Activated T-cell treated with anti-CD3 and anti-CD28 coated beads, Interleukin-2, amount 50 U/mL, for 4 hours (primary cell): ENCODE results near the gene VPREB1. TPM values are rescaled to one million over a fixed set of nuclear protein-coding genes. Genes with fewer than 3 reads are reported as not detected.
"Not testable (repeated sequence)": the region's sequence is repeated elsewhere in the genome, so short reads cannot be mapped to it uniquely, and the experiment has no call there.

Experiments
- ATAC-seq, 2 donors: fragments of 200-7000 bp; cut with Tn5 transposase; one replicate each; pipeline ENCODE4 v1.10.0; 2021
- DNase-seq: peaks from one replicate; pipeline ENCODE4 v3.0.0-alpha.2; 2020
- H3K27me3 Mint-ChIP-seq: one replicate; pipeline ENCODE4 v1.8.0; 2021; ENCODE audit warnings: low read depth, mixed read lengths
- H3K36me3 Mint-ChIP-seq: one replicate; pipeline ENCODE4 v1.8.0; 2022; ENCODE audit warnings: mixed read lengths; ENCODE audit not compliant: insufficient read depth
- H3K4me1 Mint-ChIP-seq: one replicate; pipeline ENCODE4 v1.8.0; 2021; ENCODE audit warnings: low read depth, mixed read lengths
- H3K4me3 Mint-ChIP-seq: one replicate; pipeline ENCODE4 v1.8.0; 2021; ENCODE audit warnings: mild to moderate bottlenecking, moderate library complexity, mixed read lengths
- H3K9me3 Mint-ChIP-seq: one replicate; pipeline ENCODE4 v1.8.0; 2021; ENCODE audit warnings: mixed read lengths
- total RNA-seq, 3 donors: library from RNA; stranded (reverse); gene quantifications; one replicate each; pipeline ENCODE4 v1.2.1, GENCODE V29; 2021

Gene VPREB1
- total RNA-seq, 3 donors from 2014 or later, result not detected

DNA sequence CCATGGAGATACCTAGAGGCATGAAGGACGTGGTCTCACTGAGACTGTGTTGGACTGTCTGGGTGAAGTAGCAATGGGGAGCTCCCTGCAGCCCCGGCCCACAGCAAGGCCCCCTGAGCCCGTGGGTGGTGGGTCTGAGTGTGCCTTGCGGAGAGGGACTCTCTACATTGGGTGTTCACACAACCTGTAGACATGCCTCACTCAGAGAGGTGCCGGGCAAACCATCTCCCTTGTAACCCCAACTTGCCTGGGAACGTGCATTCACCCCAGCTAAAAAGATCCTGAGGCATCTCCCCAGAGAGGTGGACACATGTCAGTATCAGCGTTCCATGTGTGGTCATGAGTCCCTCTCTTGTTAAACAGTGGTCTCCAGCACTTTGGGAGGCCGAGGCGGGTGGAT is 2.1 kb downstream of the VPREB1 start:
- Mint-ChIP-seq H3K9me3 (no peaks in the 10 kb centered on the region), H3K4me3 (no peak overlapping the region), H3K27me3 (peaks cover 9% of the 10 kb centered on the region), H3K4me1 (peaks cover 20% of the 10 kb centered on the region), H3K36me3 (no peaks in the 10 kb centered on the region)
- DNase-seq, result no peak
- no peak for ATAC-seq

DNA sequence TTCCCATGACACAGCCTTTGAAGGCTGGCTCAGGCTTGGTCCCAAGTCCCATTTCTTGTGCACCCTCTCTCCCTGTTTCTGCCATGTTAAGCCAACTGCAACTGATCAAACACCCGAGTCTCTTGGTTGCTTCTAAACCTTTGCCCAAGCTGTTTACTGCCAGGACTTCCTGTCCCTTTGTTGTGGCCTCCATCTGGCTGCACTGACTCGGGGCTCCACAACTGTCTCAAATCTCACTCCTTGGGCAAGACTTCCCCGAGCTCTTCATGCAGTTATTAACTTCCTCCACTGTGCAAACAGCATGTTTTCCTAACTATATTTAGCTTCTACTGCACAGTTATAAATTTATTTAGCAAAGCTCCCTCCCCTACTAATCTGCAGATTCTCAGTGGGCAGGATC is 4.3 kb downstream of the VPREB1 start:
- no peak for DNase-seq
- Mint-ChIP-seq H3K4me3 (no peak overlapping the region), H3K4me1 (peaks cover 20% of the 10 kb centered on the region), H3K36me3 (no peaks in the 10 kb centered on the region), H3K27me3 (peaks cover 2% of the 10 kb centered on the region), H3K9me3 (no peaks in the 10 kb centered on the region)
- no peak for ATAC-seq

DNA sequence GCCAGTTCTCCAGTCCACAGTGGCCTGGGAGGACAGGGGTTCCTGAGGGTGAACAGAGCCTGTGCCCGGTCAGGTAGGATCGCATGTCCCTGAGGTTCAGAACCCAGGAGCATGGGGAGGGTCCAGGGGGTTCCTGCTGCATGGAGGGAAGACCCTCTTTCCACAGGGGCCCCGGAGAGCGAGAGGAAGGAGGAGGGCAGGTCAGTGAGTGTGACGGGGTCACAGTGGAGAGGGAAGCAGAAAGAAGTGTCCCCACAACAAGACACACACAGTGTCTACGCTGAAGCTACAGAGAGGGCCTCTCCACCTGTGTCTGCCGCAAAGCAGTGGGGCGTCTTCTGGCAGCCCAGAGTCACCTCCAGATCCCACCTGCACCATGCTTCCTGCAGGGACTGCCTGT is 6.1 kb downstream of the VPREB1 start:
- not testable (repeated sequence) for H3K9me3 Mint-ChIP-seq, H3K4me3 Mint-ChIP-seq, H3K27me3 Mint-ChIP-seq, H3K36me3 Mint-ChIP-seq, ATAC-seq, DNase-seq
- peaks cover 12% of the 10 kb centered on the region for H3K4me1 Mint-ChIP-seq

DNA sequence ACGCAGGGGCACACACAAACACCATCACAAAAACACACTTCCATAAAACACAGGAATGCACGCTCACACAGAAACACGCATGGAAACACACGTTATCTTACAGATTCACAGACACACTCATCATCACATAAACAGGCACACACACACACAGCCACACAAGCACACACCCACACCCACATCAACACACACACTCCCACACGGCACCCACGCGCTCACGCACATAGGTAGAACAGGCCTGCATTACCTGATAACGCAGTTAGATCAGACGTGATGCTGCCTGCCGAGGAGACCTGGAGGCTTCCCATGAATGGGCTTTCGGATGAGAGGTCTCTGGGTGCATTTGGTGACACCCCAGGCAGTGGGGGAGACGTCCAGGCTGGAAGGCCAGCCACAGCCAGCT is 11.5 kb downstream of the VPREB1 start:
- ATAC-seq, H3K4me3 Mint-ChIP-seq, H3K36me3 Mint-ChIP-seq, DNase-seq, H3K4me1 Mint-ChIP-seq, H3K9me3 Mint-ChIP-seq, H3K27me3 Mint-ChIP-seq: not testable (repeated sequence)

DNA sequence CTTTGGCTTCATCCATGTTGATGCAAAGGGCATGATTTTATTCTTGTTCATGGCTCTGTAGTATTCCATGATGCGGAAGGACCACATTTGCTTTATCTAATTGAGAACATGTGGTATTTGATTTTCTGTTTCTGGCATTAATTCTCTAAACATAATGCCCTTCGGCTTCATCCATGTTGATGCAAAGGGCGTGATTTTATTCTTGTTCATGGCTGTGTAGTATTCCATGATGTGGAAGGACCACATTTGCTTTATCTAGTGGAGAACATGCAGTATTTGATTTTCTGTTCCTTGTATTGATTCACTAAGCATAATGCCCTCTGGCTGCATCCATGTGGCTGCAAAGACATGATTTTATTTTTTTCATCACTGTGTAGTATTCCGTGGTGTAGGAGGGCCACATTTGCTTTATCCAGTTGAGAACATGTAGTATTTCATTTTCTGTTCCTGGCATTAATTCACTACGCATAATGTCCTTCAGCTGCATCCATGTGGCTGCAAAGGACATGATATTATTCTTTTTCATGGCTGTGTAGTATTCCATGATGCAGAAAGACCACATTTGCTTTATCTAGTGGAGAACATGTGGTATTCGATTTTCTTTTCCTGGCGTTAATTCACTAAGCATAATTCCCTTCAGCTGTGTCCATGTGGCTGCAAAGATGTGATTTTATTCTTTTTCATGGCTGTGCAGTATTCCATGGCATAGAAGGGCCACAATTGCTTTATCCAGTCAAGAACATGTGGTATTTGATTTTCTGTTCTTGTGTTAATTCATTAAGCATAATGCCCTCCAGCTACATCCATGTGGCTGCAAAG is 14.2 kb downstream of the VPREB1 start:
- not testable (repeated sequence) for H3K9me3 Mint-ChIP-seq, H3K4me3 Mint-ChIP-seq, H3K27me3 Mint-ChIP-seq, H3K36me3 Mint-ChIP-seq, ATAC-seq, H3K4me1 Mint-ChIP-seq, DNase-seq

DNA sequence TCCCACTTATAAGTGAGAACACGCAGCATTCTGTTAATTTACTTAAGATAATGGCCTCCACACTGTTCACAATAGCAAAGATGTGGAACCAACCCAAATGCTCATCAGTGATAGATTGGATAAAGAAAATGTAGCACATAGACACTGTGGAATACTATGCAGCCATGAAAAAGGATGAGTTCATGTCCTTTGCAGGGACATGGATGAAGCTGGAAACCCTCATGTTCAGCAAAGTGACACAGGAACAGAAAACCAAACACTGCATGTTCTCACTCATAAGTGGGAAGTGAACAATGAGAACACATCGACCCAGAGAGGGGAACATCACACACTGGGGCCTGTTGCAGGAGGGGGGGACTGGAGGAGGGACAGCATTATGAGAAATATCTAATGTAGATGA is 15.6 kb downstream of the VPREB1 start:
- not testable (repeated sequence) for H3K4me1 Mint-ChIP-seq, H3K4me3 Mint-ChIP-seq, H3K9me3 Mint-ChIP-seq, H3K27me3 Mint-ChIP-seq, ATAC-seq, DNase-seq, H3K36me3 Mint-ChIP-seq

DNA sequence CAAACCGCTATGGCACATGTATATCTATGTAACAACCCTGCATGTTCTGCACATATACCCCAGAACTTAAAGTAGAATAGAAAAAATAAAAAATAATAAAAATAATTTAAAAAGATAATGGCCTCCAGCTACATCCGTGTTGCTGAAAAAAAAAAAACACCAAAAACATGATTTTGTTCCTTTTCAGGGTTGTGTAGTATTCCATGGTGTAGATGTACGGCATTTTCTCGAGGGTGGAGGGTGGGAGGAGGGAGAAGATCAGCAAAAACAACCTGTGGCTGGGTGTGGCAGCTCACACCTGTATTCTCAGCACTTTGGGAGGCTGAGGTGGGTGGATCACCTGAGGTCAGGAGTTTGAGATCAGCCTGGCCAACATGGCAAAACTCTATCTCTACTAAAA is 16.0 kb downstream of the VPREB1 start:
- H3K27me3 Mint-ChIP-seq, H3K9me3 Mint-ChIP-seq, H3K4me3 Mint-ChIP-seq, DNase-seq, H3K4me1 Mint-ChIP-seq, ATAC-seq, H3K36me3 Mint-ChIP-seq: not testable (repeated sequence)

DNA sequence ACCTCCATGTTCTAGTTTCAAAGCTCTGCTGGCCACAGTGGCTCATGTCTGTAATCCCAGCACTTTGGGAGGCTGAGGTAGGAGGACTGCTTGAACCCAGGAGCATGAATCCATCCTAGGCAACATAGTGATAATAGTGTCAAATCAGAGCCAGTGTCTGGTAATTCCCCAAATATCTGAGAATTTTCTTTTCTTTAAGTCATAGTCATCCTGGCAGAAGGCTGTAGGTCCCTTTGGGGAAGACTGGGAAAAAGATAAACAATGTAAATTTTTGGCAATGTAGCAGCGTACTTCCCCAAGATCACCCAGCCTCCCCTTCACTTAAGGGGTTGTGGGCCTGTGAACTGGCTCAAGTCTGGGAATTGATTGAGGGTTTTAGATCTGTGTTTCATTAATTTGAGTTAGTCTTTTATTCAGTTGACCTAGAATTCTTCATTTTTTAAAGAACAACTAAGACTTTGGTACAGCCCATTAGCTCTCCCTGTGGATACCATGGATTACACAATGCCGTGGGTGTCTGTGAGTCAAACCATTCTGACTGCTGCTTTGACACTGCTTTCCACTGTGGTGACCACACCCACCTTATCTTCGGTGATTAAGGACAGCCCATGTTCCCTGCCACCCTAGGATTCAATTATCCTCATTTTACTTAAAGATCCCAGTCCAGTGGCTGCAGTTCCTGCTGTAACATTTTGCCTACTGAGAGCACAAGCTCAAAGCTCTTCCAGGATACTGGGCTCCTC is 17.9 kb downstream of the VPREB1 start:
- H3K9me3 Mint-ChIP-seq, DNase-seq, H3K27me3 Mint-ChIP-seq, H3K36me3 Mint-ChIP-seq, ATAC-seq, H3K4me3 Mint-ChIP-seq, H3K4me1 Mint-ChIP-seq: not testable (repeated sequence)

DNA sequence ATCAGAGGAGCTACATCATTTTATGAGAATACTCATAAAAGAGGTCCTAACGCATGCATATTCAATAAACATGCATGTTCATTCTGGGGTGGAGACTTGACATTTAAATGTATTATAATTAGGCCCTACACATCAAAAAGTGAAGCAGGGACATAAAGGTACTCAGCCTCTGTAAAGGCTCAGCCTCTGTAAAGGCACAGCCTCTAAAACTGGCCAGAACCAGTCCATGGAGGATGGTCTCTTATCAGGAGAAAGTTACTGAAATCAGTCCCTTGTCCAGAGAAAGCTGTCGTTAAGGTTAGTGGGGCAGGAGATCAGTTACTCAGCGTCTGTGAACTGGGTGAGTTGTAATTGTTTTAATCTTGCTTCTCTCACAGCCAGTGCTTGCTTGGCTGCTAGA is 19.2 kb downstream of the VPREB1 start:
- not testable (repeated sequence) for ATAC-seq, H3K36me3 Mint-ChIP-seq, H3K4me3 Mint-ChIP-seq, DNase-seq, H3K9me3 Mint-ChIP-seq, H3K4me1 Mint-ChIP-seq, H3K27me3 Mint-ChIP-seq

DNA sequence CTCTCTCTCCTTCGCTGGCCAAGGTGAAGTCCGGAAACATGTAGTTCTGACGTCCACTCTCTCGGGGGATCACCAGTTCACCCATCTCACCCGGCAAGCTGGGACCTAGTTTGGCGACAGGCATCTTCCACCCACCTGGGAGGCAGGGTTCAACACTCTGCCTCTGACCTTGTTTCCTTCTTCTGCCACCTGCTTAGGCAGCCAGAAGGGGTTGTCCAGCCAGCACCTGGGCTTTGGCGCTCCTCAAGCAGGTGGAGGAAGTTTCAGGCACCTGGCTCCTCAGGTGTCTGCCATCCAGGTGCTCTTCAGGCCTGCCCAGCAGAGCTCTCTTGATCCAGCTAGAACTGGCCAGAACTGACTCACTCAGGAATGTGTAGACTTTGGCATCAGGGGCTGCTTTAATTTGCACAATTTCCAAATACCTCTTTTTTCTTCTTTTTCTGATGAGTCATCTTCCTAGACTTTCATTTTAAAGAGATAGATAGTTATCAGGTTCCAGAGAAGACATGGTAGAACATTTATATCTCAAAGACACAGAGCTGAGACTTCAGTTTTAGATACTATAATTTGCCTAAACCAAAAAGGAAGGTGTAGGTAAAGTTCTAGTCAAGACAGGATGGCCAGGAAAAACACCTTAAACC is 25.6 kb downstream of the VPREB1 start:
- not testable (repeated sequence) for H3K9me3 Mint-ChIP-seq, H3K4me3 Mint-ChIP-seq, H3K36me3 Mint-ChIP-seq, ATAC-seq, DNase-seq, H3K4me1 Mint-ChIP-seq, H3K27me3 Mint-ChIP-seq

DNA sequence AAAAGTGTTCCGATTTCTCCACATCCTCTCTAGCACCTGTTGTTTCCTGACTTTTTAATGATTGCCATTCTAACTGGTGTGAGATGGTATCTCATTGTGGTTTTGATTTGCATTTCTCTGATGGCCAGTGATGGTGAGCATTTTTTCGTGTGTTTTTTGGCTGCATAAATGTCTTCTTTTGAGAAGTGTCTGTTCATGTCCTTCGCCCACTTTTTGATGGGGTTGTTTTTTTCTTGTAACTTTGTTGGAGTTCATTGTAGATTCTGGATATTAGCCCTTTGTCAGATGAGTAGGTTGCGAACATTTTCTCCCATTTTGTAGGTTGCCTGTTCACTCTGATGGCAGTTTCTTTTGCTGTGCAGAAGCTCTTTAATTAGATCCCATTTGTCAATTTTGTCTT is 32.8 kb downstream of the VPREB1 start:
- H3K4me1 Mint-ChIP-seq, H3K36me3 Mint-ChIP-seq, H3K4me3 Mint-ChIP-seq, ATAC-seq, H3K9me3 Mint-ChIP-seq, H3K27me3 Mint-ChIP-seq, DNase-seq: not testable (repeated sequence)

DNA sequence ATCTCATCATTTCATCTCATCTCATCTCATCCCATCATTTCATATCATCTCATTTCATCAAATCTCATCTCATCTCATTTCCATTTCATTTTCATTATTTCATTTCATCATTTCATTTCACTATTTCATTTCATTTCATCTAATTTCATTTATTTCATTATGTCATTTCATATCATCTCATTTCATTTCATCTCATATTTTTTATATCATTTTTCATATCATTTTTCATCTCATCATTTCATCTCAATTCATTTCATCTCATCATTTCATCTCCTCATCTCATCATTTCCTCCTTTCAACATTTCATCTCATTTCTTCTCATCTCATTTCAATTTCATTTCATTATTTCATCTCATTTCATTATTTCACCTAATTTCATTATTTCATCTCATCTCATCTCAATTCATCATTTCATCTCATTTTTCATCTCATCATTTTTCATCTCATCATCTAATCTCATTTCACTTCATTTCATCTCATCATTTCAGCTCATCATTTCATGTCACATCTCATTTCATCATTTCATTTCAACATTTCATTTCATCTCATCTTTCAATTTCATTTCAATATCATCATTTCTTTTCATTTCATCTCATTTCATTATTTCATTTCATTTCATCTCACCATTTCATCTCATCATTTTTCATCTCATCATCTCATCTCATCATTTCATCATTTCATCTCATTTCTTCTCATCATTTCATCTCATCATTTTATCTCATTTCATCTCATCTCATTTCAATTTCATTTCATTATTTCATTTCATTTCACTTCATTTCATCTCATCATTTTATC is 40.6 kb downstream of the VPREB1 start:
- not testable (repeated sequence) for ATAC-seq

DNA sequence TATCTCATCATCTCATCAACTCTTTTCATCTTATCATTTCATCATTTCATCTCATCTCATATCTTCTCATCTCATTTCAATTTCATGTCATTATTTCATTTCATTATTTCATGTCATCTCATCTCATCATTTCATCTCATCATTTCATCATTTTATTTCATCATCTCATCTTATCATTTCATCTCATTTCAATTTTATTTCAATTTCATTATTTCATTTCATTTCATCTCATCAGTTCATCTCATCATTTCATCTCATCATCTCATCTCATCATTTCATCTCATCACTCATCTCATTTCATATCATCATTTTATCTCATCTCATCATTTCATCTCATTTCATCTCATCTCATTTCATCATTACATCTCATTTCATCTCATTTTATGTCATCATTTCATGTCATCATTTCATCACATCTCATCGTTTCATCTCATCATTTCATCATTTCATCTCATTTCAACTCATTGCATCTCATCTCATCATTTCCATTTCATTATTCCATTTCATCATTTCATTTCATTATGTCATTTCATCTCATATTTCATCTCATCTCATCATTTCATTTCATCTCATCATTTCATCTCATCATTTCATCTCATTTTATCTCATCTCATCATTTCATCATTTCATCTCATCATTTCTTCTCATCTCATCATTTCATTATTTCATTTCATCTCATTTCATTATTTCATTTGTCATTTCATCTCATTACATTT is 42.0 kb downstream of the VPREB1 start:
- H3K4me3 Mint-ChIP-seq, ATAC-seq, DNase-seq, H3K9me3 Mint-ChIP-seq, H3K27me3 Mint-ChIP-seq, H3K4me1 Mint-ChIP-seq, H3K36me3 Mint-ChIP-seq: not testable (repeated sequence)

More for the DNA sequence above, 40.6 kb downstream of the VPREB1 start:
- not testable (repeated sequence) for DNase-seq, H3K4me3 Mint-ChIP-seq, H3K36me3 Mint-ChIP-seq, H3K9me3 Mint-ChIP-seq, H3K27me3 Mint-ChIP-seq, H3K4me1 Mint-ChIP-seq
